Right lobe of liver (tissue), 6 donors: ENCODE measurements around the gene DUSP15. TPM values are rescaled to one million over a fixed set of nuclear protein-coding genes. Genes with fewer than 3 reads are reported as not detected.

Experiments used
- ATAC-seq, 4 donors: fragments of 200-7000 bp; cut with Tn5 transposase; one replicate each; pipeline ENCODE4 v1.9.1; 2020; ENCODE audit warnings: mild to moderate bottlenecking in 4 of 4, moderate library complexity in 4 of 4
- DNase-seq, 3 donors: peaks; one replicate each; pipeline ENCODE4 v3.0.0-alpha.2; 2020
- H3K27ac ChIP-seq, 3 donors: fragments of 200-600 bp; one replicate each; pipeline ENCODE4 v1.8.0; 2022
- H3K27me3 ChIP-seq, 2 donors: fragments of 200-600 bp; one replicate each; pipeline ENCODE4 v1.8.0; 2022
- H3K36me3 ChIP-seq, 4 donors: fragments of 200-600 bp; sonication (generic) in 1 of 4; one replicate each; pipeline versions ENCODE4 v1.5.1 to v1.8.0; 2017 to 2022; ENCODE audit warnings: control low read depth in 1 of 4
- H3K4me1 ChIP-seq, 4 donors: fragments of 200-600 bp; sonication (generic) in 1 of 4; one replicate each; pipeline versions ENCODE4 v1.5.1 to v1.8.0; 2017 to 2022; ENCODE audit warnings: control low read depth in 1 of 4
- H3K4me3 ChIP-seq, 3 donors: fragments of 200-600 bp; one replicate each; pipeline ENCODE4 v1.8.0; 2022
- H3K9me3 ChIP-seq, 4 donors: fragments of 200-600 bp; sonication (generic) in 1 of 4; one replicate each; pipeline versions ENCODE4 v1.5.1 to v1.8.0; 2017 to 2022; ENCODE audit warnings: control low read depth in 1 of 4
- CTCF ChIP-seq, 4 donors: fragments of 200-600 bp in 3 of 4; fragments of 450-650 bp in 1 of 4; IDR thresholded peaks; one replicate each; pipeline versions ENCODE4 v1.5.1 to v1.8.0; 2016 to 2022; ENCODE audit warnings: antibody characterized with exemption in 4 of 4, mild to moderate bottlenecking in 2 of 4
- POLR2A ChIP-seq: fragments of 450-650 bp; IDR thresholded peaks from one replicate; pipeline ENCODE4 v1.6.1; 2017; ENCODE audit warnings: antibody characterized with exemption, mild to moderate bottlenecking
- WGBS: methylation state at CpG from one replicate; pipeline ENCODE4 v1.1.6; 2018; ENCODE audit warnings: low coverage, low lambda C conversion rate; ENCODE audit not compliant: insufficient coverage; ENCODE audit errors: missing lambda C conversion rate; 5-methylcytosine and 5-hydroxymethylcytosine counted together
- intact Hi-C, 2 donors: fragments of 100-400 bp; cut with DNase I; formaldehyde crosslinking; loops; one replicate each; pipeline versions ENCODE4 v1.11.2 to v1.14.1; 2022
- total RNA-seq, 6 experiments: library from RNA; depleted of rRNA in 2 of 6; stranded (reverse); fragments of >200 nt in 2 of 6; fragmentation: NEBNext Ultra II Directional in 3 of 6; extraction: Animal tissue kit (Norgen Biotek cat#: 25700) in 3 of 6; gene quantifications; one replicate each; pipeline versions ENCODE4 v1.1.0 to v1.2.4, GENCODE V29; 2016 to 2023
- donor health status: DM: no; HTN: yes; CAD: no.
- donor health status: DM: no; HTN: no; CAD: no.
- donor health status: DM: no; HTN: no; CAD: no.
- donor health status: DM: no; HTN: yes; CAD: no.
- donor health status: DM: no; HTN: yes; CAD: no.

The DUSP15 gene
- total RNA-seq, 6 experiments from 2014 or later, result 0.22 to 1.1 (median 0.42) TPM; not detected in 3

- ATAC-seq, result peak in 3 of 4 donors; percentile 21 to 35 (median 33)
- intact Hi-C loops, result no loop called here
Observed at GRCh38 chr20:31860390-31861134, 9.8 kb downstream of the DUSP15 start.

GRCh38 chr20:31859998-31860380 lies 10.3 kb downstream of the DUSP15 start:
- ATAC-seq (no peak), DNase-seq (no peak)
- TF ChIP-seq CTCF (IDR thresholded peaks at IDR 0.05) (no peak), POLR2A (no peak)
- Histone ChIP-seq H3K9me3 (no peaks in the 10 kb centered on the region), H3K27me3 (peaks cover 0 to 9% of the 10 kb centered on the region in 2 donors), H3K4me1 (peaks cover 0 to 10% (median 0%) of the 10 kb centered on the region in 4 donors), H3K27ac (no peak overlapping the region), H3K36me3 (no peaks in the 10 kb centered on the region), H3K4me3 (no peak overlapping the region)
- 44% methylated on average over 5 of the region's 7 CpGs for WGBS
- intact Hi-C loops, result loop anchor here in 1 of 2 donors (10.0 kb wide), 1 partner anchor 165 kb away; no protein-coding TSS in a partner anchor

More at GRCh38 chr20:31860390-31861134, 9.8 kb downstream of the DUSP15 start:
- Histone ChIP-seq H3K4me1 (peaks cover 0 to 10% (median 0%) of the 10 kb centered on the region in 4 donors), H3K27me3 (peaks cover 0 to 9% of the 10 kb centered on the region in 2 donors), H3K4me3 (peak overlapping the region in 2 of 3 donors; percentile 41 to 54), H3K36me3 (no peaks in the 10 kb centered on the region), H3K27ac (no peak overlapping the region), H3K9me3 (no peaks in the 10 kb centered on the region)
- no peak for TF ChIP-seq CTCF (IDR thresholded peaks at IDR 0.05)
- no peak for TF ChIP-seq POLR2A
- 15% methylated on average over 10 of the region's 15 CpGs for WGBS
- DNase-seq, result peak in 1 of 3 donors; percentile 39

- peak in 1 of 3 donors; percentile 21 for DNase-seq
- WGBS, result 89% methylated on average over 5 of the region's 5 CpGs
- TF ChIP-seq POLR2A, result no peak
- no peak for TF ChIP-seq CTCF (IDR thresholded peaks at IDR 0.05)
- Histone ChIP-seq H3K4me3 (no peak overlapping the region), H3K27ac (no peak overlapping the region), H3K9me3 (no peaks in the 10 kb centered on the region), H3K27me3 (peaks cover 0 to 9% of the 10 kb centered on the region in 2 donors), H3K36me3 (no peaks in the 10 kb centered on the region), H3K4me1 (peaks cover 0 to 10% (median 0%) of the 10 kb centered on the region in 4 donors)
- intact Hi-C loops, result loop anchor here in 1 of 2 donors (10.0 kb wide), 1 partner anchor 165 kb away; no protein-coding TSS in a partner anchor
- ATAC-seq, result no peak
Observed at GRCh38 chr20:31859266-31859997, 10.9 kb downstream of the DUSP15 start.

GRCh38 chr20:31858760-31859083 lies 11.6 kb downstream of the DUSP15 start:
- no peak for ATAC-seq
- intact Hi-C loops, result loop anchor here in 1 of 2 donors (10.0 kb wide), 1 partner anchor 166 kb away; no protein-coding TSS in a partner anchor
- 54% methylated on average over 2 of the region's 3 CpGs for WGBS
- no peak overlapping the region for H3K27ac ChIP-seq
- H3K27me3 ChIP-seq, result peaks cover 0 to 9% of the 10 kb centered on the region in 2 donors
- DNase-seq, result peak in 1 of 3 donors; percentile 4
- TF ChIP-seq CTCF (IDR thresholded peaks at IDR 0.05), result no peak
- no peak for TF ChIP-seq POLR2A
- H3K4me1 ChIP-seq, result peaks cover 0 to 10% (median 0%) of the 10 kb centered on the region in 4 donors
- no peak overlapping the region for H3K4me3 ChIP-seq
- no peaks in the 10 kb centered on the region for H3K9me3 ChIP-seq
- H3K36me3 ChIP-seq, result no peaks in the 10 kb centered on the region
